ENCODE results near the gene IFNB1. TPM values are rescaled to one million over a fixed set of nuclear protein-coding genes. Genes with fewer than 3 reads are reported as not detected.

Gene IFNB1

DNA sequence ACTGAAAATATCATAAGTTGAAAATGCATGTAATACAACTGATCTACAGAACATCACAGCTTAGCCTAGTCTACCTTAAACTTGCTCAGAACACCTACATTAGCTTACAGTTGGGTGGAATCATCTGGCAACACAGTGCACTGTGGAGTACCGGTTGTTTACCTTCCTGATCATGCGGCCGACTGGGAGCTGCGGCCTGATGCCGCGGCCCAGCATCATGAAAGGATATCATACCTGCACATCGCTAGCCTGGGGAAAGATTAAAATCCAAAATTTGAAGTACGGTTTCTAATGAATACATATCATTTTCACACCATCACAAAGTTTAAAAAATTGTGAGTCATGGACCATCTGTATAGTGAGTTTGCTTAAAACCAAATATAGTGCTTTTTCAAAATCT lies 48.1 kb downstream of the IFNB1 start:
- no peaks in the 10 kb centered on the region for H3K36me3 ChIP-seq (ENCODE audit: insufficient read depth, low read length)
- H3K9me3 ChIP-seq (replicated peaks; ENCODE audit: low read length): no peaks in the 10 kb centered on the region
- H3K4me1 ChIP-seq (ENCODE audit: control insufficient read depth, insufficient read depth, low read length): peaks cover 31% of the 10 kb centered on the region
- no peak overlapping the region for H3K4me3 ChIP-seq (ENCODE audit: low read length)
- no peak overlapping the region for H3K9ac ChIP-seq (ENCODE audit: low read depth, low read length)
- H3K4me2 ChIP-seq (ENCODE audit: low read length): no peak overlapping the region
- no peaks in the 10 kb centered on the region for H3K27me3 ChIP-seq (ENCODE audit: control insufficient read depth, insufficient read depth, low read length)

DNA sequence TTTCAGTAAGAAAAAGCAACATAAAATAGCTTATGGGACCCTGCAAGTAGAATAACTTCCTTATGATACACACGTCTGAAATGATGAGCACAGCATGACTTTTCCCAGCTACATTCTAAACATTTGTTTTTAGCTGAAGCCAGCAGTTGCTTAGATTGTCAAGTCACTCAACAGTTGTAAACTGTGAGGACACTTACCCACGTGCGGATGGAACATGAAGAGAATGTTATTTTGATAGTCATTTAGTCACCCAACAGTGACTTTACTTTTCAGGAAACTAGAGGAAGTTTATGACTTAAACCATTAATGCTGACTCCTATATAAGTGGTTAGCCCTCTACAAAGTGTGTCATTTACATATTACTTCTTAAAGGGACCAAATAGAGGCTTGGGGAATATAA lies 49.3 kb downstream of the IFNB1 start:
- no peak overlapping the region for H3K4me3 ChIP-seq (ENCODE audit: low read length)
- no peaks in the 10 kb centered on the region for H3K36me3 ChIP-seq (ENCODE audit: insufficient read depth, low read length)
- H3K27me3 ChIP-seq (ENCODE audit: control insufficient read depth, insufficient read depth, low read length): no peaks in the 10 kb centered on the region
- no peak overlapping the region for H3K4me2 ChIP-seq (ENCODE audit: low read length)
- no peak overlapping the region for H3K9ac ChIP-seq (ENCODE audit: low read depth, low read length)
- H3K9me3 ChIP-seq (replicated peaks; ENCODE audit: low read length): no peaks in the 10 kb centered on the region
- H3K4me1 ChIP-seq (ENCODE audit: control insufficient read depth, insufficient read depth, low read length): peaks cover 31% of the 10 kb centered on the region

DNA sequence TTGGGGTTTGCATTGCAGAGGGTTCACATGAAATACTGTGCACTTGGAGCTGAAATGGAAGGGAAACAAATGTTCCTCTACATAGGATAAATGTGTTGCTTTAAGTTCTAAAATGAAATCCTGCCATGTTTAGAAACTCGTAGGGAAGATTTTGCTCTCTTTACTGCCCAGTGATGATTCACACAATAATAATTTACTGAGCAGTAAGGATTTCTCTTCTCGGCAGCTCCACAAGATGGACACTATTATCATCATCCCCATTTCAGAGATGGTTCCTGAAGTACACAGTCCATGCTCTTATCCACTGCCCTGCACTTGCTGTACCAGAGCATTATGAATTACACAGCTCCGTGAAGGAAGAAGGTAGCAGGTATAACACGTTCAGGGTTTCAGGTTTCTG lies 50.4 kb downstream of the IFNB1 start:
- H3K4me1 ChIP-seq (ENCODE audit: control insufficient read depth, insufficient read depth, low read length): peaks cover 31% of the 10 kb centered on the region
- no peaks in the 10 kb centered on the region for H3K36me3 ChIP-seq (ENCODE audit: insufficient read depth, low read length)
- peak overlapping the region; percentile 40 for H3K4me2 ChIP-seq (ENCODE audit: low read length)
- H3K9me3 ChIP-seq (replicated peaks; ENCODE audit: low read length): no peaks in the 10 kb centered on the region
- H3K9ac ChIP-seq (ENCODE audit: low read depth, low read length): no peak overlapping the region
- H3K4me3 ChIP-seq (ENCODE audit: low read length): no peak overlapping the region
- H3K27me3 ChIP-seq (ENCODE audit: control insufficient read depth, insufficient read depth, low read length): no peaks in the 10 kb centered on the region

Small RNAs within 50 kb of the gene (small RNA-seq; reads per million reads assigned to genes)
- gene IFNWP4: not detected

Measured in skeletal muscle satellite cell (primary cell).